ENCODE data around the gene MRPL37. TPM values are rescaled to one million over a fixed set of nuclear protein-coding genes. Genes with fewer than 3 reads are reported as not detected.

The MRPL37 gene
- total RNA-seq, 2 donors from 2014 or later = 63.1 to 75.9 TPM

GRCh38 chr1:54239035-54239383 lies 39.0 kb downstream of the MRPL37 start:
- Histone ChIP-seq H3K36me3 (peaks cover 39% of the 10 kb centered on the region), H3K4me3 (no peak overlapping the region), H3K9me3 (no peaks in the 10 kb centered on the region), H3K27me3 (no peaks in the 10 kb centered on the region), H3K4me1 (no peaks in the 10 kb centered on the region), H3K27ac (no peak overlapping the region)
- TF ChIP-seq CTCF (IDR thresholded peaks at IDR 0.05) = no peak
- DNase-seq (ENCODE audit: low spot score) = no peak

- Histone ChIP-seq H3K9me3 (no peaks in the 10 kb centered on the region), H3K4me3 (no peak overlapping the region), H3K27me3 (no peaks in the 10 kb centered on the region), H3K27ac (no peak overlapping the region), H3K4me1 (no peaks in the 10 kb centered on the region), H3K36me3 (peaks cover 39% of the 10 kb centered on the region)
- no peak for DNase-seq (ENCODE audit: low spot score)
- no peak for TF ChIP-seq CTCF (IDR thresholded peaks at IDR 0.05)
These were observed 39.7 kb downstream of the MRPL37 start for GRCh38 chr1:54239631-54240031.

GRCh38 chr1:54240741-54241335 lies 40.9 kb downstream of the MRPL37 start:
- no peaks in the 10 kb centered on the region for H3K27me3 ChIP-seq
- H3K4me1 ChIP-seq = peaks cover 0 to 1% of the 10 kb centered on the region in 2 donors
- no peaks in the 10 kb centered on the region for H3K9me3 ChIP-seq
- H3K4me3 ChIP-seq = no peak overlapping the region
- DNase-seq (ENCODE audit: low spot score) = no peak
- no peak for TF ChIP-seq CTCF (IDR thresholded peaks at IDR 0.05)
- no peak overlapping the region for H3K27ac ChIP-seq
- peaks cover 39% of the 10 kb centered on the region for H3K36me3 ChIP-seq

GRCh38 chr1:54241364-54241763 lies 41.4 kb downstream of the MRPL37 start:
- H3K4me1 ChIP-seq = peaks cover 0 to 4% of the 10 kb centered on the region in 2 donors

GRCh38 chr1:54243022-54243421 lies 43.1 kb downstream of the MRPL37 start:
- Histone ChIP-seq H3K9me3 (no peaks in the 10 kb centered on the region), H3K27me3 (no peaks in the 10 kb centered on the region), H3K4me3 (no peak overlapping the region), H3K4me1 (peaks cover 0 to 4% of the 10 kb centered on the region in 2 donors), H3K36me3 (peaks cover 20% of the 10 kb centered on the region), H3K27ac (no peak overlapping the region)
- DNase-seq (ENCODE audit: low spot score) = no peak
- no peak for TF ChIP-seq CTCF (IDR thresholded peaks at IDR 0.05)

More at GRCh38 chr1:54241364-54241763, 41.4 kb downstream of the MRPL37 start:
- Histone ChIP-seq H3K36me3 (peaks cover 36% of the 10 kb centered on the region), H3K27ac (no peak overlapping the region), H3K4me3 (no peak overlapping the region), H3K9me3 (no peaks in the 10 kb centered on the region), H3K27me3 (no peaks in the 10 kb centered on the region)
- no peak for DNase-seq (ENCODE audit: low spot score)
- no peak for TF ChIP-seq CTCF (IDR thresholded peaks at IDR 0.05)

- no peak for DNase-seq (ENCODE audit: low spot score)
- no peaks in the 10 kb centered on the region for H3K9me3 ChIP-seq
- no peaks in the 10 kb centered on the region for H3K27me3 ChIP-seq
- peaks cover 0 to 4% of the 10 kb centered on the region in 2 donors for H3K4me1 ChIP-seq
- no peak overlapping the region for H3K4me3 ChIP-seq
- TF ChIP-seq CTCF (IDR thresholded peaks at IDR 0.05) = no peak
- H3K36me3 ChIP-seq = peaks cover 13% of the 10 kb centered on the region
- H3K27ac ChIP-seq = no peak overlapping the region
These were observed 44.7 kb downstream of the MRPL37 start for GRCh38 chr1:54244655-54245054.

All from right atrium auricular region (tissue), 2 donors.